Measurements from ENCODE around the gene IFNGR1.
"Not testable (repeated sequence)": the region's sequence is repeated elsewhere in the genome, so short reads cannot be mapped to it uniquely, and the experiment has no call there.

Gene IFNGR1

GRCh38 chr6:137213813-137214212 lies 5.4 kb downstream of the IFNGR1 start:
- DNase-seq (ENCODE audit: low read depth in 2 of 2, low spot score in 1 of 2): no peak

GRCh38 chr6:137213331-137213740 lies 5.8 kb downstream of the IFNGR1 start:
- no peak for DNase-seq (ENCODE audit: low read depth in 2 of 2, low spot score in 1 of 2)

- DNase-seq (ENCODE audit: low read depth in 2 of 2, low spot score in 1 of 2): no peak
Measured at GRCh38 chr6:137211910-137212309, 7.3 kb downstream of the IFNGR1 start.

- DNase-seq (ENCODE audit: low read depth in 2 of 2, low spot score in 1 of 2): no peak
Measured at GRCh38 chr6:137210903-137211302, 8.3 kb downstream of the IFNGR1 start.

GRCh38 chr6:137208279-137208678 lies 10.9 kb downstream of the IFNGR1 start:
- no peak for DNase-seq (ENCODE audit: low read depth in 2 of 2, low spot score in 1 of 2)

GRCh38 chr6:137207457-137207856 lies 11.7 kb downstream of the IFNGR1 start:
- DNase-seq (ENCODE audit: low read depth in 2 of 2, low spot score in 1 of 2): not testable (repeated sequence)

GRCh38 chr6:137206577-137206976 lies 12.6 kb downstream of the IFNGR1 start:
- DNase-seq (ENCODE audit: low read depth in 2 of 2, low spot score in 1 of 2): no peak

GRCh38 chr6:137203256-137203655 lies 15.9 kb downstream of the IFNGR1 start:
- DNase-seq (ENCODE audit: low read depth in 2 of 2, low spot score in 1 of 2): no peak

- DNase-seq (ENCODE audit: low read depth in 2 of 2, low spot score in 1 of 2): no peak
Measured at GRCh38 chr6:137202078-137202477, 17.1 kb downstream of the IFNGR1 start.

- no peak for DNase-seq (ENCODE audit: low read depth in 2 of 2, low spot score in 1 of 2)
Measured at GRCh38 chr6:137201006-137201405, 18.2 kb downstream of the IFNGR1 start.

- no peak for DNase-seq (ENCODE audit: low read depth in 2 of 2, low spot score in 1 of 2)
Measured at GRCh38 chr6:137200288-137200687, 18.9 kb downstream of the IFNGR1 start.

GRCh38 chr6:137197684-137198645 lies 21.2 kb downstream of the IFNGR1 start:
- DNase-seq (ENCODE audit: low read depth in 2 of 2, low spot score in 1 of 2): no peak

GRCh38 chr6:137193256-137194070 lies 25.7 kb downstream of the IFNGR1 start:
- DNase-seq (ENCODE audit: low read depth in 2 of 2, low spot score in 1 of 2): no peak

GRCh38 chr6:137192821-137193220 lies 26.4 kb downstream of the IFNGR1 start:
- DNase-seq (ENCODE audit: low read depth in 2 of 2, low spot score in 1 of 2): no peak

GRCh38 chr6:137191670-137192069 lies 27.5 kb downstream of the IFNGR1 start:
- no peak for DNase-seq (ENCODE audit: low read depth in 2 of 2, low spot score in 1 of 2)

- DNase-seq (ENCODE audit: low read depth in 2 of 2, low spot score in 1 of 2): no peak
Measured at GRCh38 chr6:137191236-137191635, 27.9 kb downstream of the IFNGR1 start.

- DNase-seq (ENCODE audit: low read depth in 2 of 2, low spot score in 1 of 2): no peak
Measured at GRCh38 chr6:137190583-137191094, 28.5 kb downstream of the IFNGR1 start.

GRCh38 chr6:137188855-137189254 lies 30.3 kb downstream of the IFNGR1 start:
- DNase-seq (ENCODE audit: low read depth in 2 of 2, low spot score in 1 of 2): no peak

- DNase-seq (ENCODE audit: low read depth in 2 of 2, low spot score in 1 of 2): no peak
Measured at GRCh38 chr6:137185290-137185689, 33.9 kb downstream of the IFNGR1 start.

- no peak for DNase-seq (ENCODE audit: low read depth in 2 of 2, low spot score in 1 of 2)
Measured at GRCh38 chr6:137182654-137183073, 36.5 kb downstream of the IFNGR1 start.

GRCh38 chr6:137181891-137182653 lies 37.1 kb downstream of the IFNGR1 start:
- DNase-seq (ENCODE audit: low read depth in 2 of 2, low spot score in 1 of 2): no peak

Data from stimulated activated CD8-positive, alpha-beta memory T cell treated with anti-CD3 and anti-CD28 coated beads, Interleukin-4, amount 100 ng/mL, for 4 hours (primary cell).